Immature natural killer cell (primary cell): ENCODE results near the gene KCNJ8. TPM values are rescaled to one million over a fixed set of nuclear protein-coding genes. Genes with fewer than 3 reads are reported as not detected.

Source experiments
- DNase-seq, 3 donors: peaks; one replicate each; pipeline ENCODE4 v3.0.0; 2022; ENCODE audit warnings: mixed read lengths in 1 of 3
- H3K27ac Mint-ChIP-seq, 6 donors: one replicate each; pipeline ENCODE4 v1.8.0; 2020; ENCODE audit warnings: mixed read lengths in 6 of 6, mild to moderate bottlenecking in 5 of 6, inconsistent platforms in 4 of 6, moderate library complexity in 3 of 6
- H3K27me3 Mint-ChIP-seq, 3 donors: one replicate each; pipeline ENCODE4 v1.8.0; 2020 to 2021; ENCODE audit warnings: low read depth in 3 of 3, mild to moderate bottlenecking in 3 of 3, mixed read lengths in 3 of 3, moderate library complexity in 3 of 3, inconsistent platforms in 1 of 3
- H3K36me3 Mint-ChIP-seq, 3 donors: one replicate each; pipeline ENCODE4 v1.8.0; 2020; ENCODE audit warnings: mixed read lengths in 3 of 3, inconsistent platforms in 2 of 3, mild to moderate bottlenecking in 2 of 3
- H3K4me1 Mint-ChIP-seq, 2 donors: one replicate each; pipeline ENCODE4 v1.8.0; 2020; ENCODE audit warnings: inconsistent platforms in 2 of 2, mild to moderate bottlenecking in 2 of 2, mixed read lengths in 2 of 2, moderate library complexity in 1 of 2
- H3K4me3 Mint-ChIP-seq, 5 donors: one replicate each; pipeline ENCODE4 v1.8.0; 2020; ENCODE audit warnings: mild to moderate bottlenecking in 5 of 5, mixed read lengths in 5 of 5, inconsistent platforms in 3 of 5, moderate library complexity in 3 of 5
- H3K9me3 Mint-ChIP-seq, 6 donors: one replicate each; pipeline ENCODE4 v1.8.0; 2020; ENCODE audit warnings: mild to moderate bottlenecking in 6 of 6, mixed read lengths in 6 of 6, inconsistent platforms in 4 of 6, moderate library complexity in 3 of 6
- polyA plus RNA-seq, 3 donors: library from polyadenylated mRNA; unstranded; fragments of 300-500 nt; fragmentation: Illumina TruSeq; gene quantifications; one replicate each; pipeline ENCODE4 v1.2.3, GENCODE V29; 2021

KCNJ8 gene
- polyA plus RNA-seq, 3 donors from 2014 or later, result not detected

DNA sequence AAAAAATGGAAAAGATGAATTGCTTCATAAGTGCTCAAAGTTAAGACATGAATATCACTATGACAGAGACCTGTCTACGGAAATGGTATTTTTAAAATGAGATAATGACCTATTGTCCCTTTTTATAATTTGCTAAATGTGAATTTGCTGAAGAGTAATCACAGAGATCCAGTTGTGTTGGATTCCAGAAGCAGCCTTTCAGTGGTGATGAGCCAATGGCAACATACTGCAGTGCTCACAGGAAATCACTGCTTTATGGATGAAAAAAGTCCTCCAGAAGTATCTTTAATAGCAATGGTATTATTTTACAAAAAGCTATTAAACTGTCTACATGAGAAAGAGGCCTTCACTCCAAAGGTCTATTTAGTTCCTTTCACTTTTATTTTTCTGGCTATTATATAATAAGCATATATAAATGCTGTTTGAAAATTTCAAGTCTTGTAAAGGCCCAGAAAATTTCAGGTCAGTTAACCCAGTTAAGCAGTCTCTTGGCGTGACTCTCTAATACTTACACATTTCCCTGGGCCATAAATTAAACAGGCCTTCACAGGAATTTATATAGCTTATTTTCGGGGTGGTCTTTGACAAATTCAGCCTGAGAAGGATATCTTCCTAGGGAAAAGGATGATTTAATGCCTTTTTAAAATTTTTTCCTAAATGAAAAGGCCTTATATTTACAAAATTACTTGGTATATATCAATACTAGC is 55.4 kb downstream of the KCNJ8 start:
- Mint-ChIP-seq H3K4me1 (no peaks in the 10 kb centered on the region), H3K36me3 (no peaks in the 10 kb centered on the region), H3K9me3 (no peaks in the 10 kb centered on the region)

DNA sequence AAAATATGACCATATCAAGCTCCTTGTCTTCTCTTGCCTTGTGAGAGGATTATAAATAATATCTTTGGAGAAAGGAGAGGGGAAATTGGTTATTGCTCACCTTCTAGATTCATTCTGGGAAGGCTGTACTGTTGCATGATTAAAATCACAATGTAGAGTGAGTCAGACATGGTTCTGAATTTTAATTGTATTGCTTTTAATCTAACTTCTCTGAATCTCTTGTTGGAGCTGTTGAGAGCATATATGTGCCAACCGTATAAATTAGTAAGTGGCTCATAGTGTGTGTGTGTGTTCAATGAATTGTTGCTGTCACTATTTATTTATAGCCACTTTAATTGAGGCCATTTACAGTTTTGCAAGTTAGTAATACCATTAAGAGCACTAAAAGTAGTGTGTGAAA is 56.1 kb downstream of the KCNJ8 start:
- Mint-ChIP-seq H3K27ac (no peak overlapping the region), H3K4me1 (no peaks in the 10 kb centered on the region), H3K27me3 (peaks cover 2 to 9% (median 3%) of the 10 kb centered on the region in 3 donors), H3K9me3 (no peaks in the 10 kb centered on the region), H3K4me3 (no peak overlapping the region), H3K36me3 (no peaks in the 10 kb centered on the region)
- DNase-seq, result no peak

More for the DNA sequence above, 55.4 kb downstream of the KCNJ8 start:
- H3K27ac Mint-ChIP-seq, result no peak overlapping the region
- H3K4me3 Mint-ChIP-seq, result no peak overlapping the region
- H3K27me3 Mint-ChIP-seq, result peaks cover 1 to 9% (median 2%) of the 10 kb centered on the region in 3 donors
- no peak for DNase-seq

DNA sequence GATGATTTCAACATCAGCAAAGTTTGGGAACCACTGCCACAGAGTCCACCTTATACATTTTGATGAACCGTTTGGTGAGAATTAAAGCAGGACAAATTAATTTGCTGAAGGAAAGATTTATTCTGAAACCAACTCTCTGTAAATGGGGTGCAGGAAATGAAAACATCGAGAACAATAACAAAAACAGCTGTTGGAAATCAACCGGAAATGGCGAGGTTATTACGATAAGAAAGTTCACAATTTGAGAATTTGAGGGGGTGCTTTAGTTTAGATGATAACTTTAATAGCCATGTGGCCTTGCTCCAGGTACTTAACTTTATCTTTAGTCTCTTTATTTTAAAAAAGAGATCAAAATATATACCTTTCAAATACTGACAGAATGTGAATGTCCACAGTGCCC is 56.7 kb downstream of the KCNJ8 start:
- no peak for DNase-seq
- Mint-ChIP-seq H3K27me3 (peaks cover 2 to 7% (median 3%) of the 10 kb centered on the region in 3 donors), H3K36me3 (no peaks in the 10 kb centered on the region), H3K4me3 (no peak overlapping the region), H3K4me1 (no peaks in the 10 kb centered on the region), H3K9me3 (no peaks in the 10 kb centered on the region), H3K27ac (no peak overlapping the region)

DNA sequence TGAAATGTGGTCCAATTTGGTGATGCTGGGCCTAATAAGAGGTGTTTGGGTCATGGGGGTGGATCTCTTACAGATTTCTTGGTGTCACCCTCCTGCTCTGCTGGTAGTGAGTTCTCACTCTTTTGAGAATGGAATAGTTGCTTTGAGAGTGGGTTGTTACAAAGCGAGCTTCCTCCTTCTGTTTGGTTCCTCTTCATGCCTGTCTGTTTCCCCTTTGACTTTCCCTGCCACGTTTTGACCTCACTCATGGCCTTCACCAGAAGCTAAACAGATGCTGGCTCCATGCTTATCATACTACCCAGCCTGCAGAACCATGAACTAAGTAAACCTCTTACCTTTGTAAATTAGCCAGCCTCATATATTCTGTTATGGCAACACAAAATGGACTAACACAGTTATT is 59.1 kb downstream of the KCNJ8 start:
- no peak overlapping the region for H3K27ac Mint-ChIP-seq
- no peaks in the 10 kb centered on the region for H3K4me1 Mint-ChIP-seq
- no peak overlapping the region for H3K4me3 Mint-ChIP-seq
- no peak for DNase-seq
- no peaks in the 10 kb centered on the region for H3K9me3 Mint-ChIP-seq
- peaks cover 2 to 8% (median 7%) of the 10 kb centered on the region in 3 donors for H3K27me3 Mint-ChIP-seq
- H3K36me3 Mint-ChIP-seq, result no peaks in the 10 kb centered on the region

Other genes with a start within 250 kb of the KCNJ8 start
- gene SPX, start 248.4 kb downstream of the KCNJ8 start, polyA plus RNA-seq, result under 1 TPM in 1 of 3 donors, not detected in 2; 0.15 TPM
- not detected for gene GYS2, start 169.9 kb downstream of the KCNJ8 start, polyA plus RNA-seq
- gene LDHB, start 116.9 kb downstream of the KCNJ8 start, polyA plus RNA-seq, result 100 to 1,000 TPM; 224 to 398 (median 315) TPM
- gene ABCC9, start 166.7 kb upstream of the KCNJ8 start, polyA plus RNA-seq, result not detected